ENCODE data around the gene DUSP7.

GRCh38 chr3:52056968-52057811 lies 819 bp upstream of the DUSP7 start:
- TF ChIP-seq, protein P1, sequence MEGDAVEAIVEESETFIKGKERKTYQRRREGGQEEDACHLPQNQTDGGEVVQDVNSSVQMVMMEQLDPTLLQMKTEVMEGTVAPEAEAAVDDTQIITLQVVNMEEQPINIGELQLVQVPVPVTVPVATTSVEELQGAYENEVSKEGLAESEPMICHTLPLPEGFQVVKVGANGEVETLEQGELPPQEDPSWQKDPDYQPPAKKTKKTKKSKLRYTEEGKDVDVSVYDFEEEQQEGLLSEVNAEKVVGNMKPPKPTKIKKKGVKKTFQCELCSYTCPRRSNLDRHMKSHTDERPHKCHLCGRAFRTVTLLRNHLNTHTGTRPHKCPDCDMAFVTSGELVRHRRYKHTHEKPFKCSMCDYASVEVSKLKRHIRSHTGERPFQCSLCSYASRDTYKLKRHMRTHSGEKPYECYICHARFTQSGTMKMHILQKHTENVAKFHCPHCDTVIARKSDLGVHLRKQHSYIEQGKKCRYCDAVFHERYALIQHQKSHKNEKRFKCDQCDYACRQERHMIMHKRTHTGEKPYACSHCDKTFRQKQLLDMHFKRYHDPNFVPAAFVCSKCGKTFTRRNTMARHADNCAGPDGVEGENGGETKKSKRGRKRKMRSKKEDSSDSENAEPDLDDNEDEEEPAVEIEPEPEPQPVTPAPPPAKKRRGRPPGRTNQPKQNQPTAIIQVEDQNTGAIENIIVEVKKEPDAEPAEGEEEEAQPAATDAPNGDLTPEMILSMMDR (IDR thresholded peaks at IDR 0.05; ENCODE audit: low read depth, low read length, poor library complexity, severe bottlenecking) = no peak
- no peak for TF ChIP-seq EZH2phosphoT487 (IDR thresholded peaks at IDR 0.05; ENCODE audit: borderline replicate concordance, low read length)
